Activated CD4-positive, alpha-beta T cell treated with anti-CD3 and anti-CD28 coated beads for 4 hours (primary cell): Measurements from ENCODE around the gene SCN4A.
"Not testable (repeated sequence)": the region's sequence is repeated elsewhere in the genome, so short reads cannot be mapped to it uniquely, and the experiment has no call there.

Source experiments
- DNase-seq, 2 donors: peaks; one replicate each; pipeline ENCODE4 v3.0.0-alpha.2; 2020

The SCN4A gene

GRCh38 chr17:63911041-63911635 is 61.6 kb downstream of the SCN4A start, which contains the start of gene CSHL1:
Gene CSHL1 (minus strand): TSS chr17:63911258. CDS start chr17:63911196, 62 bp downstream.
- no peak for DNase-seq

- DNase-seq, result no peak
These were observed 62.6 kb downstream of the SCN4A start for GRCh38 chr17:63910096-63910495.

- DNase-seq, result not testable (repeated sequence)
These were observed 63.1 kb downstream of the SCN4A start for GRCh38 chr17:63909586-63909985.

- not testable (repeated sequence) for DNase-seq
These were observed 65.4 kb downstream of the SCN4A start for GRCh38 chr17:63907161-63907778.

- DNase-seq, result not testable (repeated sequence)
These were observed 67.9 kb downstream of the SCN4A start for GRCh38 chr17:63904796-63905195.

GRCh38 chr17:63903787-63904201 is 68.9 kb downstream of the SCN4A start:
- DNase-seq, result peak in 1 of 2 donors; percentile 49

GRCh38 chr17:63901971-63902370 is 70.7 kb downstream of the SCN4A start:
- not testable (repeated sequence) for DNase-seq

GRCh38 chr17:63898899-63899798 is 73.6 kb downstream of the SCN4A start:
- peak; percentile 29 to 50 for DNase-seq

GRCh38 chr17:63896524-63897354 is 76.0 kb downstream of the SCN4A start, which contains the start of gene CSH1:
Gene CSH1 (minus strand): TSS chr17:63896574. CDS start chr17:63896511, 63 bp downstream.
- DNase-seq, result not testable (repeated sequence)

- not testable (repeated sequence) for DNase-seq
These were observed 77.9 kb downstream of the SCN4A start for GRCh38 chr17:63894821-63895220.

- DNase-seq, result not testable (repeated sequence)
These were observed 78.7 kb downstream of the SCN4A start for GRCh38 chr17:63894021-63894420.

GRCh38 chr17:63892316-63893037 is 80.2 kb downstream of the SCN4A start:
- not testable (repeated sequence) for DNase-seq

GRCh38 chr17:63889026-63889848 is 83.5 kb downstream of the SCN4A start:
- DNase-seq, result peak in 1 of 2 donors; percentile 27
